HG03565 (cell line): ENCODE data around the gene NGDN.

ENCODE experiments used
- ATAC-seq: cut with Tn5 transposase; IDR thresholded peaks from one replicate; pipeline ENCODE4 v1.9.1; 2021; ENCODE audit warnings: mild to moderate bottlenecking, moderate library complexity; ENCODE audit not compliant: unreplicated experiment

The NGDN gene

GRCh38 chr14:23520899-23521533, 51.5 kb downstream of the NGDN start:
- no peak for ATAC-seq

GRCh38 chr14:23521785-23522640, 52.5 kb downstream of the NGDN start:
- ATAC-seq: no peak

GRCh38 chr14:23522643-23523198, 53.2 kb downstream of the NGDN start:
- ATAC-seq: no peak

GRCh38 chr14:23523229-23524016, 53.9 kb downstream of the NGDN start:
- no peak for ATAC-seq

GRCh38 chr14:23524954-23525353, 55.5 kb downstream of the NGDN start:
- ATAC-seq: no peak

- ATAC-seq: no peak
These were observed 56.1 kb downstream of the NGDN start for GRCh38 chr14:23525611-23526010.
